MM.1S (cell line): ENCODE measurements around the gene HSPG2.

Source experiments
- DNase-seq: peaks from one replicate; pipeline ENCODE4 v3.0.0-alpha.2; 2015
- H2AFZ ChIP-seq: fragments of 300-600 bp; sonication (generic); 2 replicates; pipeline ENCODE4 v1.6.0; 2016; ENCODE audit warnings: antibody characterized with exemption, low read length
- H3F3A ChIP-seq: fragments of 300-600 bp; sonication (generic); 2 replicates; pipeline ENCODE4 v1.6.1; 2016; ENCODE audit warnings: mild to moderate bottlenecking, antibody characterized with exemption, low read length, moderate library complexity, mixed read lengths; ENCODE audit not compliant: insufficient read depth
- H3K27ac ChIP-seq: fragments of 300-600 bp; sonication (generic); 2 replicates; pipeline ENCODE4 v1.5.1; 2016; ENCODE audit warnings: mild to moderate bottlenecking, low read length
- H3K27me3 ChIP-seq: fragments of 300-600 bp; sonication (generic); replicated peaks from 2 replicates; pipeline ENCODE4 v1.6.0; 2016; ENCODE audit warnings: low read length; ENCODE audit not compliant: insufficient read depth
- H3K36me3 ChIP-seq: fragments of 300-600 bp; sonication (generic); replicated peaks from 2 replicates; pipeline ENCODE4 v1.6.1; 2016; ENCODE audit warnings: mild to moderate bottlenecking, low read length, mixed read lengths; ENCODE audit not compliant: insufficient read depth
- H3K4me1 ChIP-seq: fragments of 300-600 bp; sonication (generic); 2 replicates; pipeline ENCODE4 v1.6.1; 2016; ENCODE audit warnings: low read length, mixed read lengths
- H3K4me2 ChIP-seq: fragments of 300-600 bp; sonication (generic); 2 replicates; pipeline ENCODE4 v1.6.0; 2016; ENCODE audit warnings: low read depth, low read length
- H3K4me3 ChIP-seq: fragments of 300-600 bp; sonication (generic); 2 replicates; pipeline ENCODE4 v1.5.1; 2016; ENCODE audit warnings: low read length, mixed read lengths
- H3K79me2 ChIP-seq: fragments of 300-600 bp; sonication (generic); 2 replicates; pipeline ENCODE4 v1.6.1; 2016; ENCODE audit warnings: mixed run types, low read length, mixed read lengths
- H3K9ac ChIP-seq: fragments of 300-600 bp; sonication (generic); 2 replicates; pipeline ENCODE4 v1.6.1; 2016; ENCODE audit warnings: low read length, mixed read lengths
- H3K9me2 ChIP-seq: fragments of 300-600 bp; sonication (generic); replicated peaks from 2 replicates; pipeline ENCODE4 v1.6.1; 2016; ENCODE audit warnings: mild to moderate bottlenecking, low read length, mixed read lengths; ENCODE audit not compliant: insufficient read depth
- H3K9me3 ChIP-seq: fragments of 300-600 bp; sonication (generic); replicated peaks from 2 replicates; pipeline ENCODE4 v1.6.1; 2016; ENCODE audit warnings: mild to moderate bottlenecking, low read length, mixed read lengths; ENCODE audit not compliant: insufficient read depth
- H4K20me1 ChIP-seq: fragments of 300-600 bp; sonication (generic); 2 replicates; pipeline ENCODE4 v1.6.1; 2016; ENCODE audit warnings: mild to moderate bottlenecking, low read length, moderate library complexity, mixed read lengths; ENCODE audit not compliant: insufficient read depth
- CTCF ChIP-seq: fragments of 300-600 bp; sonication (generic); IDR thresholded peaks from 2 replicates; pipeline ENCODE4 v1.5.1; 2016; ENCODE audit warnings: antibody characterized with exemption, low read length, mixed read lengths
- EZH2 ChIP-seq: fragments of 300-600 bp; sonication (generic); optimal IDR thresholded peaks from 2 replicates; pipeline ENCODE3; 2017; ENCODE audit warnings: low read depth, mild to moderate bottlenecking, antibody characterized with exemption, low read length, mixed read lengths
- EZH2phosphoT487 ChIP-seq: fragments of 300-600 bp; sonication (generic); IDR thresholded peaks from 2 replicates; pipeline ENCODE4 v1.6.1; 2018; ENCODE audit warnings: antibody characterized with exemption, low read length

The HSPG2 gene

GRCh38 chr1:21881250-21881649, 55.9 kb downstream of the HSPG2 start:
- H3K79me2 ChIP-seq = no peaks in the 10 kb centered on the region
- H3K9me2 ChIP-seq = no peaks in the 10 kb centered on the region
- no peak overlapping the region for H3K9ac ChIP-seq
- no peak overlapping the region for H3K4me3 ChIP-seq
- DNase-seq = no peak
- H3K36me3 ChIP-seq = no peaks in the 10 kb centered on the region
- no peaks in the 10 kb centered on the region for H3K4me1 ChIP-seq
- no peaks in the 10 kb centered on the region for H3F3A ChIP-seq
- no peaks in the 10 kb centered on the region for H3K9me3 ChIP-seq
- no peak for TF ChIP-seq EZH2
- no peak for TF ChIP-seq CTCF
- no peak for TF ChIP-seq EZH2phosphoT487
- H2AFZ ChIP-seq = no peak overlapping the region
- H3K27ac ChIP-seq = no peak overlapping the region
- no peaks in the 10 kb centered on the region for H4K20me1 ChIP-seq
- H3K27me3 ChIP-seq = peaks cover 12% of the 10 kb centered on the region
- no peak overlapping the region for H3K4me2 ChIP-seq

- peaks cover 12% of the 10 kb centered on the region for H3K27me3 ChIP-seq
- H3F3A ChIP-seq = no peaks in the 10 kb centered on the region
- H3K4me2 ChIP-seq = no peak overlapping the region
- H2AFZ ChIP-seq = no peak overlapping the region
- H3K27ac ChIP-seq = no peak overlapping the region
- no peaks in the 10 kb centered on the region for H3K9me3 ChIP-seq
- H3K9me2 ChIP-seq = no peaks in the 10 kb centered on the region
- H4K20me1 ChIP-seq = no peaks in the 10 kb centered on the region
- H3K9ac ChIP-seq = no peak overlapping the region
- H3K36me3 ChIP-seq = no peaks in the 10 kb centered on the region
- DNase-seq = no peak
- H3K4me1 ChIP-seq = no peaks in the 10 kb centered on the region
- H3K4me3 ChIP-seq = no peak overlapping the region
- H3K79me2 ChIP-seq = no peaks in the 10 kb centered on the region
- TF ChIP-seq CTCF (no peak), EZH2phosphoT487 (no peak), EZH2 (no peak)
Observed at GRCh38 chr1:21880619-21880970, 56.5 kb downstream of the HSPG2 start.

- H4K20me1 ChIP-seq = no peaks in the 10 kb centered on the region
- H3K27ac ChIP-seq = no peak overlapping the region
- H3F3A ChIP-seq = no peaks in the 10 kb centered on the region
- H3K9ac ChIP-seq = no peak overlapping the region
- H3K36me3 ChIP-seq = no peaks in the 10 kb centered on the region
- TF ChIP-seq EZH2 = no peak
- no peak for TF ChIP-seq CTCF
- TF ChIP-seq EZH2phosphoT487 = no peak
- no peaks in the 10 kb centered on the region for H3K4me1 ChIP-seq
- no peaks in the 10 kb centered on the region for H3K79me2 ChIP-seq
- no peak overlapping the region for H3K4me3 ChIP-seq
- H3K27me3 ChIP-seq = peaks cover 12% of the 10 kb centered on the region
- H3K9me2 ChIP-seq = no peaks in the 10 kb centered on the region
- no peaks in the 10 kb centered on the region for H3K9me3 ChIP-seq
- no peak overlapping the region for H3K4me2 ChIP-seq
- no peak for DNase-seq
- H2AFZ ChIP-seq = no peak overlapping the region
Observed at GRCh38 chr1:21879928-21880618, 57.0 kb downstream of the HSPG2 start.
